Measurements from ENCODE around the gene PPP2R2C. TPM values are rescaled to one million over a fixed set of nuclear protein-coding genes. Genes with fewer than 3 reads are reported as not detected.

PPP2R2C gene
- polyA plus RNA-seq, 1 donor from 2014 or later = not detected

GRCh38 chr4:6375620-6376295 is 96.7 kb downstream of the PPP2R2C start:
- Mint-ChIP-seq H3K27ac (no peak overlapping the region), H3K9me3 (no peaks in the 10 kb centered on the region), H3K27me3 (peaks cover 5% of the 10 kb centered on the region), H3K4me3 (no peak overlapping the region), H3K36me3 (no peaks in the 10 kb centered on the region), H3K4me1 (no peaks in the 10 kb centered on the region)

GRCh38 chr4:6374575-6374974 is 97.8 kb downstream of the PPP2R2C start:
- Mint-ChIP-seq H3K9me3 (no peaks in the 10 kb centered on the region), H3K27me3 (peaks cover 3% of the 10 kb centered on the region), H3K36me3 (no peaks in the 10 kb centered on the region), H3K4me1 (no peaks in the 10 kb centered on the region), H3K27ac (no peak overlapping the region), H3K4me3 (no peak overlapping the region)

- no peak overlapping the region for H3K27ac Mint-ChIP-seq
- H3K4me1 Mint-ChIP-seq = no peaks in the 10 kb centered on the region
- peak overlapping the region in 1 of 4 donors; percentile 51 for H3K4me3 Mint-ChIP-seq
- no peaks in the 10 kb centered on the region for H3K36me3 Mint-ChIP-seq
- H3K27me3 Mint-ChIP-seq = peaks cover 2% of the 10 kb centered on the region
- no peaks in the 10 kb centered on the region for H3K9me3 Mint-ChIP-seq
Measured at GRCh38 chr4:6373541-6374410, 98.6 kb downstream of the PPP2R2C start.

GRCh38 chr4:6372649-6373525 is 99.5 kb downstream of the PPP2R2C start:
- peaks cover 5% of the 10 kb centered on the region for H3K27me3 Mint-ChIP-seq
- no peaks in the 10 kb centered on the region for H3K36me3 Mint-ChIP-seq
- no peaks in the 10 kb centered on the region for H3K4me1 Mint-ChIP-seq
- H3K27ac Mint-ChIP-seq = no peak overlapping the region
- H3K9me3 Mint-ChIP-seq = no peaks in the 10 kb centered on the region
- H3K4me3 Mint-ChIP-seq = no peak overlapping the region

GRCh38 chr4:6371812-6372211 is 100.6 kb downstream of the PPP2R2C start:
- H3K36me3 Mint-ChIP-seq = no peaks in the 10 kb centered on the region
- no peaks in the 10 kb centered on the region for H3K4me1 Mint-ChIP-seq
- peaks cover 5% of the 10 kb centered on the region for H3K27me3 Mint-ChIP-seq
- H3K9me3 Mint-ChIP-seq = no peaks in the 10 kb centered on the region
- no peak overlapping the region for H3K27ac Mint-ChIP-seq
- no peak overlapping the region for H3K4me3 Mint-ChIP-seq

GRCh38 chr4:6371271-6371670 is 101.1 kb downstream of the PPP2R2C start:
- Mint-ChIP-seq H3K27ac (no peak overlapping the region), H3K4me3 (no peak overlapping the region), H3K9me3 (no peaks in the 10 kb centered on the region), H3K27me3 (peaks cover 5% of the 10 kb centered on the region), H3K36me3 (no peaks in the 10 kb centered on the region), H3K4me1 (no peaks in the 10 kb centered on the region)

- Mint-ChIP-seq H3K36me3 (no peaks in the 10 kb centered on the region), H3K27me3 (peaks cover 5% of the 10 kb centered on the region), H3K4me3 (no peak overlapping the region), H3K4me1 (no peaks in the 10 kb centered on the region), H3K9me3 (no peaks in the 10 kb centered on the region), H3K27ac (no peak overlapping the region)
Measured at GRCh38 chr4:6369924-6370645, 102.3 kb downstream of the PPP2R2C start.

- Mint-ChIP-seq H3K4me1 (no peaks in the 10 kb centered on the region), H3K9me3 (no peaks in the 10 kb centered on the region), H3K4me3 (no peak overlapping the region), H3K27ac (no peak overlapping the region), H3K27me3 (peaks cover 5% of the 10 kb centered on the region), H3K36me3 (no peaks in the 10 kb centered on the region)
Measured at GRCh38 chr4:6369511-6369910, 102.9 kb downstream of the PPP2R2C start.

GRCh38 chr4:6369035-6369434 is 103.4 kb downstream of the PPP2R2C start:
- Mint-ChIP-seq H3K4me3 (no peak overlapping the region), H3K27ac (no peak overlapping the region), H3K9me3 (no peaks in the 10 kb centered on the region), H3K27me3 (peaks cover 8% of the 10 kb centered on the region), H3K36me3 (no peaks in the 10 kb centered on the region), H3K4me1 (no peaks in the 10 kb centered on the region)

- Mint-ChIP-seq H3K36me3 (no peaks in the 10 kb centered on the region), H3K27ac (no peak overlapping the region)
Measured at GRCh38 chr4:6368601-6369000, 103.8 kb downstream of the PPP2R2C start.

GRCh38 chr4:6368096-6368495 is 104.3 kb downstream of the PPP2R2C start:
- H3K4me1 Mint-ChIP-seq = peaks cover 0 to 2% (median 0%) of the 10 kb centered on the region in 3 donors
- H3K27me3 Mint-ChIP-seq = peaks cover 8% of the 10 kb centered on the region
- H3K36me3 Mint-ChIP-seq = no peaks in the 10 kb centered on the region
- H3K27ac Mint-ChIP-seq = no peak overlapping the region
- no peaks in the 10 kb centered on the region for H3K9me3 Mint-ChIP-seq
- no peak overlapping the region for H3K4me3 Mint-ChIP-seq

More at GRCh38 chr4:6368601-6369000, 103.8 kb downstream of the PPP2R2C start:
- H3K9me3 Mint-ChIP-seq = no peaks in the 10 kb centered on the region
- H3K4me3 Mint-ChIP-seq = no peak overlapping the region
- peaks cover 8% of the 10 kb centered on the region for H3K27me3 Mint-ChIP-seq
- H3K4me1 Mint-ChIP-seq = peaks cover 0 to 2% (median 0%) of the 10 kb centered on the region in 3 donors

- Mint-ChIP-seq H3K27me3 (peaks cover 8% of the 10 kb centered on the region), H3K4me3 (no peak overlapping the region), H3K9me3 (no peaks in the 10 kb centered on the region), H3K36me3 (no peaks in the 10 kb centered on the region), H3K27ac (no peak overlapping the region), H3K4me1 (peaks cover 0 to 2% (median 0%) of the 10 kb centered on the region in 3 donors)
Measured at GRCh38 chr4:6367371-6367851, 105.0 kb downstream of the PPP2R2C start.

GRCh38 chr4:6366581-6366980 is 105.8 kb downstream of the PPP2R2C start:
- H3K27me3 Mint-ChIP-seq = peaks cover 8% of the 10 kb centered on the region
- H3K36me3 Mint-ChIP-seq = peaks cover 3% of the 10 kb centered on the region
- H3K27ac Mint-ChIP-seq = peak overlapping the region in 1 of 3 donors; percentile 59
- no peak overlapping the region for H3K4me3 Mint-ChIP-seq
- peaks cover 0 to 2% (median 0%) of the 10 kb centered on the region in 3 donors for H3K4me1 Mint-ChIP-seq
- H3K9me3 Mint-ChIP-seq = no peaks in the 10 kb centered on the region

GRCh38 chr4:6365545-6366086 is 106.8 kb downstream of the PPP2R2C start:
- H3K9me3 Mint-ChIP-seq = no peaks in the 10 kb centered on the region
- H3K36me3 Mint-ChIP-seq = peaks cover 3% of the 10 kb centered on the region
- H3K27ac Mint-ChIP-seq = no peak overlapping the region
- H3K4me3 Mint-ChIP-seq = no peak overlapping the region
- peaks cover 8% of the 10 kb centered on the region for H3K27me3 Mint-ChIP-seq
- peaks cover 0 to 2% (median 0%) of the 10 kb centered on the region in 3 donors for H3K4me1 Mint-ChIP-seq

All from IgD-negative memory B cell (primary cell).